GM12874 (cell line): ENCODE data around the gene PTCRA.

Experiments
- CTCF ChIP-seq: IDR thresholded peaks from 2 replicates; pipeline ENCODE4 v1.5.1; 2011; ENCODE audit warnings: low read depth, mild to moderate bottlenecking, control low read depth, low read length, moderate library complexity; ENCODE audit not compliant: insufficient read depth

Gene PTCRA

GRCh38 chr6:42904467-42904866, 11.4 kb upstream of the PTCRA start:
- TF ChIP-seq CTCF: no peak

DNA sequence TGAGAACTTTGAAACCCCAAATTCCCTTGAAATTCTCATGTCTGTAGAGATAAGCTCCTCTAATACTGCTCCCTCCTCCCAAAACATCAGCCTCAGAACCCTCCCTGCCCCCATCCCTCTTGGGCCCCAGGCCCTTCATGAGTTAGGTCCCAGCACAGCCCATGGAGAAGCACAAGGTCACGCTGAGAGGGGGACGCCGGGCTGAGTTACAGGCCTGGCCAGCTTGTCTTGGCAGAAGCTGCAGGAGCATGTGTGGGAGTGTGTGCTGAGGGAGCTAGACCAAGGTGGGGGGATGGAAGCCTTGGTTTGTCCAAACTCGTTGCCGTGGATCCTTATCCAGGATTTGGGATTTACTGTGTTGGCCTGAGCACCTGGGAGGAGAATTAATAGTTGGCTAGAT, 8.5 kb upstream of the PTCRA start:
- TF ChIP-seq CTCF: no peak

GRCh38 chr6:42909835-42910234, 6.0 kb upstream of the PTCRA start:
- TF ChIP-seq CTCF: no peak

GRCh38 chr6:42911171-42912021, 4.5 kb upstream of the PTCRA start:
- no peak for TF ChIP-seq CTCF

DNA sequence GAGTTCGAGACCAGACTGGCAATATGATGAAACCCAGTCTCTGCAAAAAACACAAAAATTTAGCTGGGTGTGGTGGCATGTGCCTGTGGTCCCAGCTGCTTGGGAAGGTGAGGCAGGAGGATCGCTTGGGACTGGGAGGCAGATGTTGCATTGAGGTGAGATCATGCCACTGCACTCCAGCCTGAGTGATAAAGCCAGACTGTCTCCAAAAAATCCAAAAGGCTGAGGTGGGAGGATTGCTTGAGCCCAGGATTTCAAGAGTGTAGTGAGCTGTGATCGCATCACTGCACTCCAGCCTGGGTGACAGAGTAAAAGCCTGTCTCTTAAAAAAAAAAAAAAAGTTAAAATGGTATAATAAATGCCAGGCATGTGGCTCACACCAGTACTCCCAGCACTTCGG, 1.3 kb upstream of the PTCRA start:
- TF ChIP-seq CTCF: no peak

DNA sequence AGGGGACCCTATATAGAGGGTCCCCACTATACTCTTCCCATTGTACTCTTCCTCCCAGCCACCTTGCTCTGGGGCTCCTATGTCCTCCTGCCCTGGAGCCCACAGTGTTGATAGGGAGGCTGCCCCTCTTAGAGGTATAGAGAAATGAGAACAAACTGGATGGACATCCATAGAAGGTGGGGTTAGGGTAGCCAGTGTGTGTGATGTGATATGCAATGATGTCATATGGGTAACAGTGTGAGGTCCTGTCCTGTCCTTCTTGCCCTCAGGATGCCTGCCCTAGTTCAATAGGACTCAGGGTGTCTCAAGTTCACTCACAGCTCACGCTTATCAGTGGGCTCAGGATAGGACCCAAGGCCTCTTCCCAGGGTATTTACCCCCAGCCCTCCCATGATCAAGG, 435 bp downstream of the PTCRA start:
- no peak for TF ChIP-seq CTCF

GRCh38 chr6:42921801-42922200, 5.9 kb downstream of the PTCRA start:
- TF ChIP-seq CTCF: no peak
